ENCODE data around the gene CCDC27.
"Not testable (repeated sequence)": the region's sequence is repeated elsewhere in the genome, so short reads cannot be mapped to it uniquely, and the experiment has no call there.

The CCDC27 gene

GRCh38 chr1:3740042-3740441 lies 12.2 kb upstream of the CCDC27 start:
- no peak for DNase-seq

- no peak for DNase-seq
These were observed 11.5 kb upstream of the CCDC27 start for GRCh38 chr1:3740752-3741151.

- DNase-seq: no peak
These were observed 10.4 kb upstream of the CCDC27 start for GRCh38 chr1:3741566-3742438.

GRCh38 chr1:3742439-3743298 lies 9.6 kb upstream of the CCDC27 start:
- no peak for DNase-seq

GRCh38 chr1:3743421-3743820 lies 8.8 kb upstream of the CCDC27 start:
- no peak for DNase-seq

- DNase-seq: no peak
These were observed 8.4 kb upstream of the CCDC27 start for GRCh38 chr1:3743826-3744225.

- no peak for DNase-seq
These were observed 7.6 kb upstream of the CCDC27 start for GRCh38 chr1:3744646-3745045.

GRCh38 chr1:3745071-3745470 lies 7.2 kb upstream of the CCDC27 start:
- no peak for DNase-seq

GRCh38 chr1:3745590-3746381 lies 6.5 kb upstream of the CCDC27 start:
- peak in 1 of 2 donors; percentile 3 for DNase-seq

- DNase-seq: no peak
These were observed 5.8 kb upstream of the CCDC27 start for GRCh38 chr1:3746389-3746829.

GRCh38 chr1:3746830-3747521 lies 5.3 kb upstream of the CCDC27 start:
- peak; percentile 85 to 90 for DNase-seq

- DNase-seq: no peak
These were observed 4.8 kb upstream of the CCDC27 start for GRCh38 chr1:3747522-3747848.

- DNase-seq: no peak
These were observed 4.3 kb upstream of the CCDC27 start for GRCh38 chr1:3747903-3748302.

GRCh38 chr1:3748316-3748900 lies 3.8 kb upstream of the CCDC27 start:
- not testable (repeated sequence) for DNase-seq

GRCh38 chr1:3749512-3749911 lies 2.7 kb upstream of the CCDC27 start:
- no peak for DNase-seq

GRCh38 chr1:3750741-3751140 lies 1.5 kb upstream of the CCDC27 start:
- DNase-seq: no peak

GRCh38 chr1:3753656-3754454 lies 1.6 kb downstream of the CCDC27 start:
- DNase-seq: no peak

- DNase-seq: no peak
These were observed 4.1 kb downstream of the CCDC27 start for GRCh38 chr1:3756394-3756793.

- DNase-seq: no peak
These were observed 6.9 kb downstream of the CCDC27 start for GRCh38 chr1:3759164-3759563.

- DNase-seq: no peak
These were observed 7.5 kb downstream of the CCDC27 start for GRCh38 chr1:3759796-3760195.

GRCh38 chr1:3761296-3762010 lies 9.2 kb downstream of the CCDC27 start:
- no peak for DNase-seq

Measured in CD4-positive, alpha-beta T cell treated with Interferon alpha-2 for 1 hour (primary cell).